Measurements from ENCODE around the gene FAHD1. TPM values are rescaled to one million over a fixed set of nuclear protein-coding genes. Genes with fewer than 3 reads are reported as not detected.
A peak's percentile ranks its signal among the peaks of the same experiment; 100 is the strongest.

FAHD1 gene
- total and polyA plus RNA-seq, 4 experiments from 2014 or later: 7.8 to 23.2 (median 15.9) TPM

GRCh38 chr16:1786242-1787055, 40.6 kb upstream of the FAHD1 start:
- Mint-ChIP-seq H3K36me3 (peaks cover 4 to 22% of the 10 kb centered on the region in 2 donors), H3K27ac (no peak overlapping the region), H3K4me1 (peaks cover 11 to 35% (median 23%) of the 10 kb centered on the region in 4 donors), H3K27me3 (no peaks in the 10 kb centered on the region), H3K9me3 (peaks cover 0 to 3% (median 0%) of the 10 kb centered on the region in 8 donors), H3K4me3 (no peak overlapping the region)
- Histone ChIP-seq H3K4me3 (ENCODE audit: low read length in 2 of 2) (no peak overlapping the region), H3K4me1 (ENCODE audit: insufficient read depth, low read length) (peaks cover 28% of the 10 kb centered on the region), H3K27ac (ENCODE audit: low read depth, low read length) (no peak overlapping the region), H3K36me3 (ENCODE audit: insufficient read depth, low read length) (peaks cover 13% of the 10 kb centered on the region), H3K9me3 (ENCODE audit: control insufficient read depth in 1 of 2, low read length in 2 of 2) (no peaks in the 10 kb centered on the region), H3K27me3 (ENCODE audit: insufficient read depth, low read length) (no peaks in the 10 kb centered on the region)
- POLR2A ChIA-PET (ENCODE audit: partially characterized antibody): no interaction called here
- DNase-seq: peak in 1 of 5 donors; percentile 33
- CTCF ChIA-PET (ENCODE audit: partially characterized antibody): no interaction called here
- intact Hi-C loops (cut with micrococcal nuclease): no loop called here

GRCh38 chr16:1787056-1787321, 40.0 kb upstream of the FAHD1 start:
- peaks cover 4 to 19% of the 10 kb centered on the region in 2 donors for H3K36me3 Mint-ChIP-seq
- Histone ChIP-seq H3K9me3 (ENCODE audit: control insufficient read depth in 1 of 2, low read length in 2 of 2) (no peaks in the 10 kb centered on the region), H3K36me3 (ENCODE audit: insufficient read depth, low read length) (peaks cover 13% of the 10 kb centered on the region), H3K27ac (ENCODE audit: low read depth, low read length) (no peak overlapping the region), H3K4me3 (ENCODE audit: low read length in 2 of 2) (no peak overlapping the region), H3K4me1 (ENCODE audit: insufficient read depth, low read length) (peaks cover 25% of the 10 kb centered on the region), H3K27me3 (ENCODE audit: insufficient read depth, low read length) (no peaks in the 10 kb centered on the region)
- H3K4me1 Mint-ChIP-seq: peaks cover 7 to 29% (median 19%) of the 10 kb centered on the region in 4 donors
- intact Hi-C loops (cut with micrococcal nuclease): no loop called here
- no peak overlapping the region for H3K4me3 Mint-ChIP-seq
- H3K27ac Mint-ChIP-seq: no peak overlapping the region
- ChIA-PET CTCF (ENCODE audit: partially characterized antibody) (interaction anchor here (1.2 kb wide), 1 partner anchor 36 kb away, joined by 3 read pairs; no protein-coding TSS in a partner anchor), POLR2A (ENCODE audit: partially characterized antibody) (no interaction called here)
- H3K27me3 Mint-ChIP-seq: no peaks in the 10 kb centered on the region
- no peak for DNase-seq
- H3K9me3 Mint-ChIP-seq: peaks cover 0 to 3% (median 0%) of the 10 kb centered on the region in 8 donors

- H3K27me3 ChIP-seq (ENCODE audit: insufficient read depth, low read length): no peaks in the 10 kb centered on the region
- Mint-ChIP-seq H3K4me3 (no peak overlapping the region), H3K36me3 (peaks cover 4 to 17% of the 10 kb centered on the region in 2 donors), H3K4me1 (peaks cover 7 to 28% (median 18%) of the 10 kb centered on the region in 4 donors), H3K27ac (no peak overlapping the region), H3K27me3 (no peaks in the 10 kb centered on the region), H3K9me3 (peaks cover 0 to 2% (median 0%) of the 10 kb centered on the region in 8 donors)
- ChIA-PET CTCF (ENCODE audit: partially characterized antibody) (interaction anchor here (1.2 kb wide), 1 partner anchor 36 kb away, joined by 3 read pairs; no protein-coding TSS in a partner anchor), POLR2A (ENCODE audit: partially characterized antibody) (no interaction called here)
- H3K36me3 ChIP-seq (ENCODE audit: insufficient read depth, low read length): peaks cover 13% of the 10 kb centered on the region
- H3K27ac ChIP-seq (ENCODE audit: low read depth, low read length): no peak overlapping the region
- no peak overlapping the region for H3K4me3 ChIP-seq (ENCODE audit: low read length in 2 of 2)
- intact Hi-C loops (cut with micrococcal nuclease): no loop called here
- H3K9me3 ChIP-seq (ENCODE audit: control insufficient read depth in 1 of 2, low read length in 2 of 2): no peaks in the 10 kb centered on the region
- peaks cover 25% of the 10 kb centered on the region for H3K4me1 ChIP-seq (ENCODE audit: insufficient read depth, low read length)
- DNase-seq: peak in 1 of 5 donors; percentile 42
These were observed 39.5 kb upstream of the FAHD1 start for GRCh38 chr16:1787322-1788094.

GRCh38 chr16:1788095-1788707, 38.8 kb upstream of the FAHD1 start:
- no peaks in the 10 kb centered on the region for H3K27me3 Mint-ChIP-seq
- intact Hi-C loops (cut with micrococcal nuclease): no loop called here
- Histone ChIP-seq H3K27ac (ENCODE audit: low read depth, low read length) (no peak overlapping the region), H3K9me3 (ENCODE audit: control insufficient read depth in 1 of 2, low read length in 2 of 2) (no peaks in the 10 kb centered on the region), H3K27me3 (ENCODE audit: insufficient read depth, low read length) (no peaks in the 10 kb centered on the region), H3K4me1 (ENCODE audit: insufficient read depth, low read length) (peaks cover 25% of the 10 kb centered on the region), H3K4me3 (ENCODE audit: low read length in 2 of 2) (no peak overlapping the region), H3K36me3 (ENCODE audit: insufficient read depth, low read length) (peaks cover 13% of the 10 kb centered on the region)
- peak in 1 of 5 donors; percentile 32 for DNase-seq
- no peak overlapping the region for H3K27ac Mint-ChIP-seq
- POLR2A ChIA-PET (ENCODE audit: partially characterized antibody): no interaction called here
- H3K4me3 Mint-ChIP-seq: no peak overlapping the region
- H3K36me3 Mint-ChIP-seq: peaks cover 4 to 12% of the 10 kb centered on the region in 2 donors
- peaks cover 5 to 26% (median 13%) of the 10 kb centered on the region in 4 donors for H3K4me1 Mint-ChIP-seq
- H3K9me3 Mint-ChIP-seq: no peaks in the 10 kb centered on the region
- CTCF ChIA-PET (ENCODE audit: partially characterized antibody): interaction anchor here (1.2 kb wide), 1 partner anchor 35 kb away, joined by 3 read pairs; no protein-coding TSS in a partner anchor

GRCh38 chr16:1788708-1789100, 38.3 kb upstream of the FAHD1 start:
- Mint-ChIP-seq H3K36me3 (peaks cover 4 to 9% of the 10 kb centered on the region in 2 donors), H3K9me3 (no peaks in the 10 kb centered on the region), H3K4me3 (no peak overlapping the region), H3K27ac (peak overlapping the region in 1 of 7 donors; percentile 85), H3K27me3 (no peaks in the 10 kb centered on the region), H3K4me1 (peaks cover 2 to 21% (median 8%) of the 10 kb centered on the region in 4 donors)
- DNase-seq: peak in 1 of 5 donors; percentile 17
- Histone ChIP-seq H3K4me1 (ENCODE audit: insufficient read depth, low read length) (peaks cover 21% of the 10 kb centered on the region), H3K9me3 (ENCODE audit: control insufficient read depth in 1 of 2, low read length in 2 of 2) (no peaks in the 10 kb centered on the region), H3K27ac (ENCODE audit: low read depth, low read length) (no peak overlapping the region), H3K4me3 (ENCODE audit: low read length in 2 of 2) (no peak overlapping the region), H3K27me3 (ENCODE audit: insufficient read depth, low read length) (no peaks in the 10 kb centered on the region), H3K36me3 (ENCODE audit: insufficient read depth, low read length) (peaks cover 13% of the 10 kb centered on the region)
- intact Hi-C loops (cut with micrococcal nuclease): no loop called here
- ChIA-PET POLR2A (ENCODE audit: partially characterized antibody) (no interaction called here), CTCF (ENCODE audit: partially characterized antibody) (no interaction called here)

- no peak for DNase-seq
These were observed 37.4 kb upstream of the FAHD1 start for GRCh38 chr16:1789643-1790045.

GRCh38 chr16:1790261-1790610, 36.8 kb upstream of the FAHD1 start:
- Histone ChIP-seq H3K4me1 (ENCODE audit: insufficient read depth, low read length) (peaks cover 9% of the 10 kb centered on the region), H3K4me3 (ENCODE audit: low read length in 2 of 2) (no peak overlapping the region), H3K27ac (ENCODE audit: low read depth, low read length) (no peak overlapping the region), H3K27me3 (ENCODE audit: insufficient read depth, low read length) (no peaks in the 10 kb centered on the region), H3K9me3 (ENCODE audit: control insufficient read depth in 1 of 2, low read length in 2 of 2) (no peaks in the 10 kb centered on the region), H3K36me3 (ENCODE audit: insufficient read depth, low read length) (peaks cover 13% of the 10 kb centered on the region)
- intact Hi-C loops (cut with micrococcal nuclease): no loop called here
- DNase-seq: no peak
- Mint-ChIP-seq H3K4me3 (no peak overlapping the region), H3K36me3 (peaks cover 4 to 8% of the 10 kb centered on the region in 2 donors), H3K4me1 (peaks cover 0 to 10% (median 2%) of the 10 kb centered on the region in 4 donors), H3K27me3 (no peaks in the 10 kb centered on the region), H3K9me3 (no peaks in the 10 kb centered on the region), H3K27ac (no peak overlapping the region)
- ChIA-PET POLR2A (ENCODE audit: partially characterized antibody) (interaction anchor here (1.6 kb wide), 1 partner anchor 8 kb away, joined by 5 read pairs; the partner anchor contains the start of genes NUBP2 and SPSB3), CTCF (ENCODE audit: partially characterized antibody) (no interaction called here)

More at GRCh38 chr16:1789643-1790045, 37.4 kb upstream of the FAHD1 start:
- Mint-ChIP-seq H3K4me3 (no peak overlapping the region), H3K36me3 (peaks cover 4 to 9% of the 10 kb centered on the region in 2 donors), H3K27ac (no peak overlapping the region), H3K27me3 (no peaks in the 10 kb centered on the region), H3K4me1 (peaks cover 2 to 14% (median 5%) of the 10 kb centered on the region in 4 donors), H3K9me3 (no peaks in the 10 kb centered on the region)
- Histone ChIP-seq H3K9me3 (ENCODE audit: control insufficient read depth in 1 of 2, low read length in 2 of 2) (no peaks in the 10 kb centered on the region), H3K27me3 (ENCODE audit: insufficient read depth, low read length) (no peaks in the 10 kb centered on the region), H3K27ac (ENCODE audit: low read depth, low read length) (no peak overlapping the region), H3K36me3 (ENCODE audit: insufficient read depth, low read length) (peaks cover 13% of the 10 kb centered on the region), H3K4me1 (ENCODE audit: insufficient read depth, low read length) (peaks cover 14% of the 10 kb centered on the region), H3K4me3 (ENCODE audit: low read length in 2 of 2) (no peak overlapping the region)
- CTCF ChIA-PET (ENCODE audit: partially characterized antibody): no interaction called here
- intact Hi-C loops (cut with micrococcal nuclease): no loop called here
- POLR2A ChIA-PET (ENCODE audit: partially characterized antibody): no interaction called here
